GM23338 (cell line): ENCODE results near the gene FTH1. TPM values are rescaled to one million over a fixed set of nuclear protein-coding genes. Genes with fewer than 3 reads are reported as not detected.

Experiments used
- ATAC-seq: fragments of 200-7000 bp; cut with Tn5 transposase; 3 replicates; pipeline ENCODE4 v1.9.1; 2020
- DNase-seq: peaks from one replicate; pipeline ENCODE4 v3.0.0-alpha.2; 2015; ENCODE audit warnings: low spot score
- H2AFZ ChIP-seq: fragments of 200-600 bp; sonication (generic); 2 replicates; pipeline ENCODE4 v1.8.0; 2016; ENCODE audit warnings: antibody characterized with exemption, mild to moderate bottlenecking, moderate library complexity
- H3F3A ChIP-seq: fragments of 200-600 bp; sonication (generic); replicated peaks from 2 replicates; pipeline ENCODE4 v1.8.0; 2017; ENCODE audit warnings: antibody characterized with exemption, mixed run types, low read depth
- H3K27ac ChIP-seq: fragments of 200-600 bp; sonication (generic); 2 replicates; pipeline ENCODE4 v1.6.1; 2016; ENCODE audit warnings: low read depth
- H3K27me3 ChIP-seq: fragments of 200-600 bp; sonication (generic); 2 replicates; pipeline ENCODE4 v1.8.0; 2016; ENCODE audit warnings: mild to moderate bottlenecking, mixed run types, moderate library complexity; ENCODE audit not compliant: insufficient read depth
- H3K36me3 ChIP-seq: fragments of 200-600 bp; sonication (generic); 2 replicates; pipeline ENCODE4 v1.8.0; 2016; ENCODE audit warnings: mild to moderate bottlenecking; ENCODE audit not compliant: insufficient read depth
- H3K4me1 ChIP-seq: fragments of 200-600 bp; sonication (generic); 2 replicates; pipeline ENCODE4 v1.8.0; 2016; ENCODE audit warnings: mild to moderate bottlenecking, moderate library complexity; ENCODE audit not compliant: insufficient read depth
- H3K4me2 ChIP-seq: fragments of 200-600 bp; sonication (generic); 2 replicates; pipeline ENCODE4 v1.7.1; 2017; ENCODE audit warnings: mixed run types
- H3K4me3 ChIP-seq: fragments of 200-600 bp; sonication (generic); 2 replicates; pipeline ENCODE4 v1.6.1; 2016; ENCODE audit warnings: mixed run types
- H3K79me2 ChIP-seq: fragments of 200-600 bp; sonication (generic); replicated peaks from 2 replicates; pipeline ENCODE4 v1.8.0; 2017; ENCODE audit warnings: mild to moderate bottlenecking; ENCODE audit not compliant: insufficient read depth
- H3K9me2 ChIP-seq: fragments of 200-600 bp; sonication (generic); 2 replicates; pipeline ENCODE4 v1.8.0; 2017; ENCODE audit not compliant: insufficient read depth
- H4K20me1 ChIP-seq: fragments of 200-600 bp; sonication (generic); replicated peaks from 2 replicates; pipeline ENCODE4 v1.8.0; 2017; ENCODE audit warnings: mild to moderate bottlenecking; ENCODE audit not compliant: insufficient read depth
- H3K27ac Mint-ChIP-seq: 2 replicates; pipeline ENCODE4 v1.8.0; 2020; ENCODE audit warnings: inconsistent platforms, mild to moderate bottlenecking, moderate library complexity, mixed read lengths
- H3K27me3 Mint-ChIP-seq: 3 replicates; pipeline ENCODE4 v1.8.0; 2022; ENCODE audit warnings: low read depth, mild to moderate bottlenecking, moderate library complexity, mixed read lengths, inconsistent platforms; ENCODE audit not compliant: insufficient read depth, poor library complexity
- H3K36me3 Mint-ChIP-seq: 3 replicates; pipeline ENCODE4 v1.8.0; 2021; ENCODE audit warnings: low read depth, mild to moderate bottlenecking, inconsistent platforms, moderate library complexity, mixed read lengths
- H3K4me1 Mint-ChIP-seq: 3 replicates; pipeline ENCODE4 v1.8.0; 2020; ENCODE audit warnings: mild to moderate bottlenecking, inconsistent platforms, mixed read lengths
- H3K4me3 Mint-ChIP-seq: 3 replicates; pipeline ENCODE4 v1.8.0; 2021; ENCODE audit warnings: moderate library complexity, mild to moderate bottlenecking, inconsistent platforms, mixed read lengths
- H3K9me3 Mint-ChIP-seq: 3 replicates; pipeline ENCODE4 v1.8.0; 2020; ENCODE audit warnings: moderate library complexity, mild to moderate bottlenecking, inconsistent platforms, mixed read lengths
- CREB1 ChIP-seq: fragments of 250-450 bp; sonication (Bioruptor Pico); IDR thresholded peaks from 2 replicates; pipeline ENCODE4 v1.5.0; 2020; ENCODE audit warnings: low read depth, mild to moderate bottlenecking, moderate library complexity
- EZH2 ChIP-seq: fragments of 200-600 bp; sonication (generic); IDR thresholded peaks from one replicate; pipeline ENCODE4 v1.8.0; 2017; ENCODE audit warnings: antibody characterized with exemption, mild to moderate bottlenecking, low read depth; ENCODE audit not compliant: unreplicated experiment
- JUNB ChIP-seq: IDR thresholded peaks from one replicate; pipeline ENCODE4 v1.6.1; 2016; ENCODE audit warnings: antibody characterized with exemption; ENCODE audit not compliant: unreplicated experiment
- NANOG ChIP-seq: IDR thresholded peaks from 2 replicates; pipeline ENCODE4 v1.6.1; 2016; ENCODE audit warnings: antibody characterized with exemption, borderline replicate concordance
- POLR2AphosphoS5 ChIP-seq: IDR thresholded peaks from 2 replicates; pipeline ENCODE4 v1.6.1; 2016; ENCODE audit warnings: antibody characterized with exemption, low read depth
- STAT1 ChIP-seq: IDR thresholded peaks from one replicate; pipeline ENCODE4 v1.6.1; 2016; ENCODE audit warnings: antibody characterized with exemption; ENCODE audit not compliant: unreplicated experiment
- polyA plus RNA-seq: library from polyadenylated mRNA; unstranded; fragments of >200 nt; fragmentation: Nextera tagmentation; extraction: Ambion mirVana; gene quantifications from 2 replicates; pipeline ENCODE4 v1.2.1, GENCODE V29; 2016
- total RNA-seq: library from RNA; depleted of rRNA; stranded (reverse); fragments of >200 nt; shearing (Covaris generic); gene quantifications from 2 replicates; pipeline ENCODE4 v1.2.3, GENCODE V29; 2014
- TF ChIP-seq, protein P1 (sequence below): IDR thresholded peaks from 2 replicates; pipeline ENCODE4 v1.6.1; 2016; ENCODE audit warnings: antibody characterized with exemption

FTH1 gene
- total and polyA plus RNA-seq, 2 experiments from 2014 or later, result 718 to 2,750 TPM

DNA sequence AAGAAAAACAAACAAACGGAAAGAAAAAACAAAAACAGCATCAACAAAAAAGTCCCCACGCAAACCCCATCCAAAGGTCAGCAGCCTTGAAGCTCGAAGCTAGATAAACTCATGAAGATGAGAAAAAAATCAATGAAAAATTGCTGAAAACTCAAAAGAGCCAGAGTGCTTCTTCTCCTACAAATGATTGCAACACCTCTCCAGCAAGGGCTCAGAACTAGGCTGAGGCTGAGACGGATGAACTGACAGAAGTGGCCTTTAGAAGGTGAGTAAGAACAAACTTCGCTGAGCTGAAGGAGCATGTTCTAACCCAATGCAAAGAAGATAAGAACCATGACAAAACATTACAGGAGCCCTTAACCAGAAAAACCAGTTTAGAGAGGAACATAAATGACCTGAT lies 18.4 kb upstream of the FTH1 start:
- Histone ChIP-seq H3F3A (no peaks in the 10 kb centered on the region), H3K79me2 (no peaks in the 10 kb centered on the region), H4K20me1 (no peaks in the 10 kb centered on the region), H3K4me2 (no peak overlapping the region), H2AFZ (no peak overlapping the region), H3K27me3 (peaks cover 2% of the 10 kb centered on the region; the same call in 1 of the 2 replicates), H3K9me2 (no peaks in the 10 kb centered on the region), H3K4me1 (no peaks in the 10 kb centered on the region), H3K4me3 (no peak overlapping the region), H3K36me3 (0 out of 2 replicates have a peak, but pooled peaks cover 3% of the 10 kb centered on the region), H3K27ac (no peak overlapping the region)
- H3K4me3 Mint-ChIP-seq, result no peak overlapping the region
- H3K36me3 Mint-ChIP-seq, result peaks cover 20% of the 10 kb centered on the region; the same call in 2 of the 3 replicates
- DNase-seq (no peak), ATAC-seq (no peak)
- no peak overlapping the region for H3K27ac Mint-ChIP-seq
- peaks cover 8% of the 10 kb centered on the region; the same call in 2 of the 3 replicates for H3K4me1 Mint-ChIP-seq
- TF ChIP-seq EZH2, result no peak
- peaks cover 28% of the 10 kb centered on the region for H3K27me3 Mint-ChIP-seq
- H3K9me3 Mint-ChIP-seq, result peaks cover 36% of the 10 kb centered on the region

DNA sequence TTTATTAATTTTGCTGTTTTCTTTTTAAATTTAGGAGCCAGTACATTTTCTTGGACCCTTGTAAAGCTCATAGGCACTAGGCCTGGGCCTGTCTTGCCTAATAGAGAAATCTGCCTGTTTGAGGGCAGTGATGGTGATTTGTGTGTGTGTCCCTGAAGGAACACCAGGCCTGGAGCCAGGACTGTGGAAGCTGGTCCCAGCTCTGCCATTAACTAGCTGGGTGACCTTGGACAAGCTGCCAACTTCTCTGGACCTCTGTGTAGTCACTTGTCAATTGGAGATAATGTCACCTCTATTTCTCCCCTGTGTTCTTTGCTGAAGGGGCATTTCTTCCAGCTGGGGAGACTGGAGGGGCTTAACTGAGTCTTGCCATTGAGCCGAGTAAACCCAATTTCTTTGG lies 16.0 kb upstream of the FTH1 start:
- peaks cover 9% of the 10 kb centered on the region; the same call in 2 of the 3 replicates for H3K4me1 Mint-ChIP-seq
- H3K27ac Mint-ChIP-seq, result no peak overlapping the region
- 0 out of 2 replicates have a peak, but pooled peaks cover 3% of the 10 kb centered on the region for H3K36me3 ChIP-seq
- H3K4me1 ChIP-seq, result no peaks in the 10 kb centered on the region
- H4K20me1 ChIP-seq, result no peaks in the 10 kb centered on the region
- peaks cover 35% of the 10 kb centered on the region for H3K27me3 Mint-ChIP-seq
- H3K36me3 Mint-ChIP-seq, result peaks cover 17% of the 10 kb centered on the region; the same call in 2 of the 3 replicates
- no peak overlapping the region for H3K4me2 ChIP-seq
- H3K4me3 ChIP-seq, result no peak overlapping the region
- no peaks in the 10 kb centered on the region for H3F3A ChIP-seq
- no peak for TF ChIP-seq NANOG
- no peak for TF ChIP-seq STAT1
- no peak for TF ChIP-seq CREB1 (CRISPR knock-in tag)
- TF ChIP-seq, protein P1, sequence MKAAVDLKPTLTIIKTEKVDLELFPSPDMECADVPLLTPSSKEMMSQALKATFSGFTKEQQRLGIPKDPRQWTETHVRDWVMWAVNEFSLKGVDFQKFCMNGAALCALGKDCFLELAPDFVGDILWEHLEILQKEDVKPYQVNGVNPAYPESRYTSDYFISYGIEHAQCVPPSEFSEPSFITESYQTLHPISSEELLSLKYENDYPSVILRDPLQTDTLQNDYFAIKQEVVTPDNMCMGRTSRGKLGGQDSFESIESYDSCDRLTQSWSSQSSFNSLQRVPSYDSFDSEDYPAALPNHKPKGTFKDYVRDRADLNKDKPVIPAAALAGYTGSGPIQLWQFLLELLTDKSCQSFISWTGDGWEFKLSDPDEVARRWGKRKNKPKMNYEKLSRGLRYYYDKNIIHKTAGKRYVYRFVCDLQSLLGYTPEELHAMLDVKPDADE, result no peak
- ATAC-seq (no peak), DNase-seq (no peak)
- no peaks in the 10 kb centered on the region for H3K79me2 ChIP-seq
- no peak overlapping the region for H3K27ac ChIP-seq
- peaks cover 24% of the 10 kb centered on the region for H3K9me3 Mint-ChIP-seq
- no peaks in the 10 kb centered on the region for H3K9me2 ChIP-seq
- no peak overlapping the region for H3K4me3 Mint-ChIP-seq
- peaks cover 2% of the 10 kb centered on the region; the same call in 1 of the 2 replicates for H3K27me3 ChIP-seq
- no peak overlapping the region for H2AFZ ChIP-seq

DNA sequence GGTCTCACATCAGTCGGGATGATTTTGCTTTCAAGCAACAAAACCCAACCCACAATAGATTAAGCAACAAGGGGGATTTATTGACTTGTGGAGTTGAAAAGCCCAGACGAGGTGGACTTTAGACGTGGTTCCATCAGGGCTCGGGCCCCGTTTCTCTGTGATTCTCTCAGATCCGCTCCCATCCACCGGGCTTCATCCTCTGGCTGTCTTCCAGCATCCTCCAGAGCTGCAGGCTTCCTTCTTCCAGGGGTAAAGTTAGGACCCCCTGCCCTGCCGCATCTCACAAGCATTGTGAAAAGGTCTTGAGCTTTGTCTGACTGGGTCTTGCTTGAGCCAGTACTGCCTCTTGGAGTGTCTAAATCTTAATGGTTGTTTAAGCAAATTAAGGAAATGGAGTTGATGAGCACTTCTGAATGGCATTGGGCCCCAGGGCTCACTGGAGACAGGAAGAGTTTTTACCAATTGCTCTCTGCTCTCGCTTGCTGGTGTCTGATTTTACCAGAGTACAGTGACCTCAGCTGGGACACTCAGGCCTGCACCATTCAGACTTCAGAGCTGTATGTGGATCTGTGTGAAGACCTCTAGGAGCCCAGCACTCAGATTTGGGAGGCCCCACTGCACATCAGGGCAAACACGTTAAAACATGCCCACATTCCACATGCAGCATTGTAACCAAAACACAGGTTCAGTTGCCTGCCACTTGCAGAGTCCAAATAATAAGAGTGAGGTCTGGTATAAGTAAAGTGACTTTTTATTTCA lies 13.5 kb upstream of the FTH1 start:
- Histone ChIP-seq H2AFZ (0 out of 2 replicates have a peak overlapping the region, but pooled peaks have one; percentile 14), H3K4me2 (no peak overlapping the region)
- no peak for ATAC-seq

More for the DNA sequence above, 13.5 kb upstream of the FTH1 start:
- Histone ChIP-seq H3K9me2 (no peaks in the 10 kb centered on the region), H3K27ac (no peak overlapping the region), H3K4me3 (no peak overlapping the region), H3K36me3 (no peaks in the 10 kb centered on the region), H3K27me3 (peaks cover 2% of the 10 kb centered on the region; the same call in 1 of the 2 replicates), H4K20me1 (no peaks in the 10 kb centered on the region), H3K79me2 (no peaks in the 10 kb centered on the region), H3F3A (no peaks in the 10 kb centered on the region), H3K4me1 (no peaks in the 10 kb centered on the region)
- Mint-ChIP-seq H3K4me1 (peaks cover 9% of the 10 kb centered on the region; the same call in 2 of the 3 replicates), H3K36me3 (peaks cover 1% of the 10 kb centered on the region; the same call in 2 of the 3 replicates), H3K27me3 (peaks cover 35% of the 10 kb centered on the region), H3K27ac (no peak overlapping the region), H3K4me3 (no peak overlapping the region), H3K9me3 (peaks cover 5% of the 10 kb centered on the region)
- DNase-seq, result no peak
- TF ChIP-seq, protein P1, result no peak
- TF ChIP-seq STAT1, result no peak
- TF ChIP-seq JUNB, result no peak
- TF ChIP-seq POLR2AphosphoS5, result no peak
- TF ChIP-seq NANOG, result no peak
- TF ChIP-seq EZH2, result no peak
